H1 (cell line): ENCODE measurements around the gene CD44. TPM values are rescaled to one million over a fixed set of nuclear protein-coding genes. Genes with fewer than 3 reads are reported as not detected.

Experiments
- ASH2L ChIP-seq: fragments of 200-600, 300-600 bp; sonication (generic); IDR thresholded peaks from one replicate; pipeline ENCODE4 v1.7.1; 2017; ENCODE audit warnings: low read length
- KDM1A ChIP-seq: fragments of 200-600, 300-600 bp; sonication (generic); IDR thresholded peaks from 2 replicates; pipeline ENCODE4 v1.7.1; 2016; ENCODE audit warnings: mild to moderate bottlenecking, low read length, borderline replicate concordance
- RNF2 ChIP-seq: fragments of 200-900, 300-1000 bp; sonication (generic); IDR thresholded peaks from 2 replicates; pipeline ENCODE4 v1.7.1; 2016; ENCODE audit warnings: borderline replicate concordance, low read depth, mild to moderate bottlenecking, antibody characterized with exemption, low read length; ENCODE audit not compliant: poor library complexity, severe bottlenecking; ENCODE audit errors: missing control alignments
- SIRT6 ChIP-seq: IDR thresholded peaks from one replicate; pipeline ENCODE4 v1.7.1; 2012; ENCODE audit warnings: low read length, inconsistent platforms
- TAF1 ChIP-seq: IDR thresholded peaks from 2 replicates; pipeline ENCODE4 v1.6.1; 2011; ENCODE audit warnings: mild to moderate bottlenecking, low read depth, low read length
- YY1 ChIP-seq: IDR thresholded peaks from 2 replicates; pipeline ENCODE4 v1.6.1; 2011; ENCODE audit warnings: low read depth, mild to moderate bottlenecking, low read length
- polyA plus RNA-seq, 7 experiments: library from polyadenylated mRNA; depleted of rRNA in 3 of 7; stranded (reverse) in 5 of 7; unstranded in 2 of 7; fragments of >200 nt in 5 of 7; fragments of 200-250 nt in 2 of 7; gene quantifications; 1 replicate in 5 of 7; 2 replicates in 1 of 7; 4 replicates in 1 of 7; pipeline versions ENCODE4 v1.2.1 to v1.2.3, GENCODE V29; 2011 to 2013; ENCODE audit warnings: missing spikeins in 2 of 7, mixed read lengths in 2 of 7
- total RNA-seq: library from RNA; stranded (reverse); fragmentation: NEBNext Ultra II Directional; extraction: Animal tissue kit (Norgen Biotek cat#: 25700); gene quantifications from 2 replicates; pipeline ENCODE4 v1.2.1, GENCODE V29; 2021

CD44 gene
- total and polyA plus RNA-seq, 2 of the 8 experiments (the other 6 are each of a cell fraction or from before 2014, with no cell fraction given), result 11.8 to 13.7 TPM

- TF ChIP-seq KDM1A, result no peak
- no peak for TF ChIP-seq ASH2L
- no peak for TF ChIP-seq SIRT6
- TF ChIP-seq YY1, result no peak
- TF ChIP-seq TAF1, result no peak
- no peak for TF ChIP-seq RNF2
These were observed 22.7 kb upstream of the CD44 start (continued) for GRCh38 chr11:35116245-35116644.
